GM23338 (cell line): ENCODE data around the gene KCNQ5. TPM values are rescaled to one million over a fixed set of nuclear protein-coding genes. Genes with fewer than 3 reads are reported as not detected.

Experiments used
- ATAC-seq: fragments of 200-7000 bp; cut with Tn5 transposase; 3 replicates; pipeline ENCODE4 v1.9.1; 2020
- DNase-seq: peaks from one replicate; pipeline ENCODE4 v3.0.0-alpha.2; 2015; ENCODE audit warnings: low spot score
- H2AFZ ChIP-seq: fragments of 200-600 bp; sonication (generic); 2 replicates; pipeline ENCODE4 v1.8.0; 2016; ENCODE audit warnings: antibody characterized with exemption, mild to moderate bottlenecking, moderate library complexity
- H3F3A ChIP-seq: fragments of 200-600 bp; sonication (generic); replicated peaks from 2 replicates; pipeline ENCODE4 v1.8.0; 2017; ENCODE audit warnings: antibody characterized with exemption, mixed run types, low read depth
- H3K27ac ChIP-seq: fragments of 200-600 bp; sonication (generic); 2 replicates; pipeline ENCODE4 v1.6.1; 2016; ENCODE audit warnings: low read depth
- H3K27me3 ChIP-seq: fragments of 200-600 bp; sonication (generic); 2 replicates; pipeline ENCODE4 v1.8.0; 2016; ENCODE audit warnings: mild to moderate bottlenecking, mixed run types, moderate library complexity; ENCODE audit not compliant: insufficient read depth
- H3K36me3 ChIP-seq: fragments of 200-600 bp; sonication (generic); 2 replicates; pipeline ENCODE4 v1.8.0; 2016; ENCODE audit warnings: mild to moderate bottlenecking; ENCODE audit not compliant: insufficient read depth
- H3K4me1 ChIP-seq: fragments of 200-600 bp; sonication (generic); 2 replicates; pipeline ENCODE4 v1.8.0; 2016; ENCODE audit warnings: mild to moderate bottlenecking, moderate library complexity; ENCODE audit not compliant: insufficient read depth
- H3K4me2 ChIP-seq: fragments of 200-600 bp; sonication (generic); 2 replicates; pipeline ENCODE4 v1.7.1; 2017; ENCODE audit warnings: mixed run types
- H3K4me3 ChIP-seq: fragments of 200-600 bp; sonication (generic); 2 replicates; pipeline ENCODE4 v1.6.1; 2016; ENCODE audit warnings: mixed run types
- H3K79me2 ChIP-seq: fragments of 200-600 bp; sonication (generic); replicated peaks from 2 replicates; pipeline ENCODE4 v1.8.0; 2017; ENCODE audit warnings: mild to moderate bottlenecking; ENCODE audit not compliant: insufficient read depth
- H3K9me2 ChIP-seq: fragments of 200-600 bp; sonication (generic); 2 replicates; pipeline ENCODE4 v1.8.0; 2017; ENCODE audit not compliant: insufficient read depth
- H4K20me1 ChIP-seq: fragments of 200-600 bp; sonication (generic); replicated peaks from 2 replicates; pipeline ENCODE4 v1.8.0; 2017; ENCODE audit warnings: mild to moderate bottlenecking; ENCODE audit not compliant: insufficient read depth
- H3K27ac Mint-ChIP-seq: 2 replicates; pipeline ENCODE4 v1.8.0; 2020; ENCODE audit warnings: inconsistent platforms, mild to moderate bottlenecking, moderate library complexity, mixed read lengths
- H3K27me3 Mint-ChIP-seq: 3 replicates; pipeline ENCODE4 v1.8.0; 2022; ENCODE audit warnings: low read depth, mild to moderate bottlenecking, moderate library complexity, mixed read lengths, inconsistent platforms; ENCODE audit not compliant: insufficient read depth, poor library complexity
- H3K36me3 Mint-ChIP-seq: 3 replicates; pipeline ENCODE4 v1.8.0; 2021; ENCODE audit warnings: low read depth, mild to moderate bottlenecking, inconsistent platforms, moderate library complexity, mixed read lengths
- H3K4me1 Mint-ChIP-seq: 3 replicates; pipeline ENCODE4 v1.8.0; 2020; ENCODE audit warnings: mild to moderate bottlenecking, inconsistent platforms, mixed read lengths
- H3K4me3 Mint-ChIP-seq: 3 replicates; pipeline ENCODE4 v1.8.0; 2021; ENCODE audit warnings: moderate library complexity, mild to moderate bottlenecking, inconsistent platforms, mixed read lengths
- H3K9me3 Mint-ChIP-seq: 3 replicates; pipeline ENCODE4 v1.8.0; 2020; ENCODE audit warnings: moderate library complexity, mild to moderate bottlenecking, inconsistent platforms, mixed read lengths
- CREB1 ChIP-seq: fragments of 250-450 bp; sonication (Bioruptor Pico); IDR thresholded peaks from 2 replicates; pipeline ENCODE4 v1.5.0; 2020; ENCODE audit warnings: low read depth, mild to moderate bottlenecking, moderate library complexity
- CTCF ChIP-seq, 2 experiments: fragments of 200-600 bp in 1 of 2; sonication (generic) in 1 of 2; conservative IDR thresholded peaks; 2 replicates each; pipeline versions ENCODE4 v1.5.1 to v1.6.1; 2016 to 2017; ENCODE audit warnings: antibody characterized with exemption in 2 of 2, low read depth in 2 of 2, mild to moderate bottlenecking in 2 of 2, moderate library complexity in 1 of 2
- ETS1 ChIP-seq: IDR thresholded peaks from 2 replicates; pipeline ENCODE4 v1.6.1; 2016; ENCODE audit warnings: antibody characterized with exemption
- EZH2 ChIP-seq: fragments of 200-600 bp; sonication (generic); IDR thresholded peaks from one replicate; pipeline ENCODE4 v1.8.0; 2017; ENCODE audit warnings: antibody characterized with exemption, mild to moderate bottlenecking, low read depth; ENCODE audit not compliant: unreplicated experiment
- EZH2phosphoT487 ChIP-seq: fragments of 200-600 bp; sonication (generic); IDR thresholded peaks from one replicate; pipeline ENCODE4 v1.8.1; 2018; ENCODE audit warnings: antibody characterized with exemption; ENCODE audit not compliant: unreplicated experiment
- JUNB ChIP-seq: IDR thresholded peaks from one replicate; pipeline ENCODE4 v1.6.1; 2016; ENCODE audit warnings: antibody characterized with exemption; ENCODE audit not compliant: unreplicated experiment
- NANOG ChIP-seq: IDR thresholded peaks from 2 replicates; pipeline ENCODE4 v1.6.1; 2016; ENCODE audit warnings: antibody characterized with exemption, borderline replicate concordance
- POLR2AphosphoS5 ChIP-seq: IDR thresholded peaks from 2 replicates; pipeline ENCODE4 v1.6.1; 2016; ENCODE audit warnings: antibody characterized with exemption, low read depth
- REST ChIP-seq: IDR thresholded peaks from one replicate; pipeline ENCODE4 v1.6.1; 2018; ENCODE audit warnings: antibody characterized with exemption; ENCODE audit not compliant: unreplicated experiment
- STAT1 ChIP-seq: IDR thresholded peaks from one replicate; pipeline ENCODE4 v1.6.1; 2016; ENCODE audit warnings: antibody characterized with exemption; ENCODE audit not compliant: unreplicated experiment
- ZNF114 ChIP-seq: fragments of 250-450 bp; sonication (Bioruptor Pico); IDR thresholded peaks from 2 replicates; pipeline ENCODE4 v1.5.0; 2020; ENCODE audit warnings: mild to moderate bottlenecking, moderate library complexity
- ZNF331 ChIP-seq: fragments of 250-450 bp; sonication (Bioruptor Pico); IDR thresholded peaks from 2 replicates; pipeline ENCODE4 v1.5.0; 2020; ENCODE audit warnings: low read depth, mild to moderate bottlenecking, moderate library complexity
- ZNF462 ChIP-seq: fragments of 250-450 bp; sonication (Bioruptor Pico); IDR thresholded peaks from 2 replicates; pipeline ENCODE4 v1.5.0; 2020; ENCODE audit warnings: mild to moderate bottlenecking, moderate library complexity
- polyA plus RNA-seq: library from polyadenylated mRNA; unstranded; fragments of >200 nt; fragmentation: Nextera tagmentation; extraction: Ambion mirVana; gene quantifications from 2 replicates; pipeline ENCODE4 v1.2.1, GENCODE V29; 2016
- total RNA-seq: library from RNA; depleted of rRNA; stranded (reverse); fragments of >200 nt; shearing (Covaris generic); gene quantifications from 2 replicates; pipeline ENCODE4 v1.2.3, GENCODE V29; 2014

Gene KCNQ5
- total and polyA plus RNA-seq, 2 experiments from 2014 or later, result 0.68 to 0.87 TPM

- no peak for ATAC-seq
- Histone ChIP-seq H3K4me3 (no peak within 1 kb of the TSS), H3K4me1 (no peaks in the 10 kb centered on the region), H3K27ac (no peak within 1 kb of the TSS), H4K20me1 (no peaks in the 10 kb centered on the region), H3F3A (no peaks in the 10 kb centered on the region), H3K4me2 (no peak within 1 kb of the TSS), H2AFZ (no peak within 1 kb of the TSS), H3K27me3 (no peaks in the 10 kb centered on the region), H3K9me2 (peaks cover 5% of the 10 kb centered on the region; the same call in 1 of the 2 replicates), H3K79me2 (no peaks in the 10 kb centered on the region), H3K36me3 (no peaks in the 10 kb centered on the region)
- Mint-ChIP-seq H3K4me1 (no peaks in the 10 kb centered on the region), H3K27ac (no peak within 1 kb of the TSS), H3K36me3 (peaks cover 5% of the 10 kb centered on the region; the same call in 1 of the 3 replicates), H3K27me3 (peaks cover 9% of the 10 kb centered on the region), H3K9me3 (peaks cover 3% of the 10 kb centered on the region; the same call in 1 of the 3 replicates), H3K4me3 (no peak within 1 kb of the TSS)
- no peak for DNase-seq
- TF ChIP-seq EZH2, result no peak
- no peak for TF ChIP-seq NANOG
- TF ChIP-seq CTCF (conservative IDR thresholded peaks at IDR 0.05; ENCODE audit: low read depth in 2 of 2), result no peak
- no peak for TF ChIP-seq ZNF114 (CRISPR knock-in tag)
- TF ChIP-seq ZNF331 (CRISPR knock-in tag), result no peak
- no peak for TF ChIP-seq POLR2AphosphoS5
- no peak for TF ChIP-seq CREB1 (CRISPR knock-in tag)
- no peak for TF ChIP-seq ZNF462
- no peak for TF ChIP-seq ETS1
- no peak for TF ChIP-seq REST
- TF ChIP-seq STAT1, result no peak
- no peak for TF ChIP-seq EZH2phosphoT487
- TF ChIP-seq JUNB, result no peak
Measured at GRCh38 chr6:73225396-73225795, 603.5 kb downstream of the KCNQ5 start, which contains the start of gene KHDC1L. KHDC1L (minus strand) TSS chr6:73225496; CDS start chr6:73225408, 88 bp downstream.
